Choroid plexus epithelial cell (primary cell): ENCODE results near the gene KRT4.
"Not testable (repeated sequence)": the region's sequence is repeated elsewhere in the genome, so short reads cannot be mapped to it uniquely, and the experiment has no call there.

Experiments used
- DNase-seq: peaks from one replicate; pipeline ENCODE4 v3.0.0-alpha.2; 2010; ENCODE audit warnings: low read depth
- H3K4me3 ChIP-seq: 2 replicates; pipeline ENCODE4 v1.5.1; 2011; ENCODE audit warnings: low read depth, mild to moderate bottlenecking, control low read depth, low read length, moderate library complexity
- CTCF ChIP-seq: conservative IDR thresholded peaks from 2 replicates; pipeline ENCODE4 v1.5.1; 2011; ENCODE audit warnings: low read depth, mild to moderate bottlenecking, control low read depth, inconsistent platforms, low read length, moderate library complexity

The KRT4 gene

GRCh38 chr12:52796429-52796794 lies 17.5 kb downstream of the KRT4 start:
- no peak overlapping the region for H3K4me3 ChIP-seq
- no peak for TF ChIP-seq CTCF
- no peak for DNase-seq

- no peak for DNase-seq
- no peak within 1 kb of the TSS for H3K4me3 ChIP-seq
- no peak for TF ChIP-seq CTCF
These were observed 18.1 kb downstream of the KRT4 start, which contains the start of gene KRT3 for GRCh38 chr12:52795694-52796428. KRT3 (minus strand) TSS chr12:52796117; CDS start chr12:52796042, 75 bp downstream.

- DNase-seq, H3K4me3 ChIP-seq: not testable (repeated sequence)
These were observed 18.6 kb downstream of the KRT4 start for GRCh38 chr12:52795332-52795674.

GRCh38 chr12:52794479-52795331 lies 19.2 kb downstream of the KRT4 start:
- no peak for DNase-seq

GRCh38 chr12:52792185-52793029 lies 21.5 kb downstream of the KRT4 start:
- TF ChIP-seq CTCF, result no peak
- no peak overlapping the region for H3K4me3 ChIP-seq
- no peak for DNase-seq

More at GRCh38 chr12:52794479-52795331, 19.2 kb downstream of the KRT4 start:
- TF ChIP-seq CTCF, result no peak
- H3K4me3 ChIP-seq, result no peak overlapping the region

GRCh38 chr12:52791271-52792184 lies 22.4 kb downstream of the KRT4 start:
- no peak for DNase-seq
- H3K4me3 ChIP-seq, result no peak overlapping the region
- TF ChIP-seq CTCF, result no peak
